ENCODE results near the gene TNFSF13.

Gene TNFSF13

DNA sequence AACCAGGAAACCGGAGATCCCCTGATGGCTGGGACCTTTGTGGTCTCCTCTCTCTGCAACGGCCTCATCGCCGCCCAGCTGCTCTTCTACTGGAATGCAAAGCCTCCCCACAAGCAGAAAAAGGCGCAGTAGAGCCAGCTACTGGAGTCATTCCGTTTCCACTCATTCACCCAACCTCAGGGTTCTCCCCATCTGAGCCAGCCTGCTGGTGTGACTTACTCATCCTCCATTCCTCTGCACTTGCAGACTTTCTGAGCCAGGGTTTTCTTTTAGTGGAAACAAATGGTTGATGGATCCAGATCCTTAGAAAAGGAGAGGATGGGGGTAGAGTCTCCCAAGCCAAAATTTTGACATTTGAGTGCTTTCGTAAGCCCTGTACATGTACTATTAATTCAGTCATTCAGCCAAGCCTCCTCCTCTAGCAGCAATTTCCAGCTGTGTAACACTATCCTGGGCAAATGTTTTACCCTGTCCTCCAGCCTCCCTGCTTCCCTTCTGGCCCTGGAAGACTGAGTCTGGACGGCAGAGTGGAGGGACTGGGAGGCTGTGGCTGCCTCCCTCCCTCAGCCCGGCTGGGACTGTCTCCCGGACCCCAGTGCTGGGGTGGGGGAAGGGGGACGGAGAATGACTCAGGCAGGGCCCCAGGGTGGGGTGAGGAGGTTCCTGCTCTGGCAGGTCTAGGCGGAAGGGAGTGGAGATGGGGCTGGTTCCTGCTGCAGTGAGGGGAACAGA, 29.0 kb downstream of the TNFSF13 start:
- no peak overlapping the region for H3K4me3 ChIP-seq (ENCODE audit: low read depth, low read length)
- no peak for DNase-seq (ENCODE audit: low read depth)
- TF ChIP-seq CTCF (IDR thresholded peaks at IDR 0.05; ENCODE audit: insufficient read depth, low read depth, low read length, missing control alignments): no peak

DNA sequence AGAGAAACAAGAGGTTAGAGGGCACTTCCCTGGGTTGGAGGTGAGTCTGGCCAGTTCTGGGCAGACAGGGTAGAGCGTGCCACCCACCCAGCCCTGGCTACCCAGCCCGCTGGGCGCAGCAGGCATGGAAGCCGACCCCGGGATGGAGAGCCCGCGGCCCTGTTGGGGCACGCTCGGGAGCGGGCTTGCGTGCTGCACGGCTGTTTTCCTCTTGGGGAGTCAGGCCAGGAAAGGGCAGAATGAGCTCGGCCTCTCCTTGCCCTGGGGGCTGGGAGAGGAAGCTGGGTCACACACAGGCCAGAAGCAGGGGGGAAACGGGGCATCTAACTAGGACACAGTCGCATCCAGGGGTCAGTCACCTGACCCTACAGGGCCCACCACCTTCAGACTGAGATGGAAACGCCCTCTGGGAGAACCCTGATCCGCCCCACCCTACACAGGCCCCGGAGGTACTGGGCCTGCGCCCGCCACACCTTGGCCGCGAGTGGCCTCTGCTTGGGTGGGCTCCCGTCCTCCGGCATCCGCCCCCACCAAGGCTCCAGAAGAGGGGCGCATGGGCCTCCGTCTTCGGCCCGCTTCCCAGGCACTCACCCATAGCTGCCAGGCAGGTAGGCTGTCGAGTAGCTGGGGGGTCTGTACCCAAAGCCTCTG, 30.1 kb downstream of the TNFSF13 start:
- no peak overlapping the region for H3K4me3 ChIP-seq (ENCODE audit: low read depth, low read length)
- DNase-seq (ENCODE audit: low read depth): no peak
- no peak for TF ChIP-seq CTCF (IDR thresholded peaks at IDR 0.05; ENCODE audit: insufficient read depth, low read depth, low read length, missing control alignments)

GRCh38 chr17:7589204-7589868, 30.8 kb downstream of the TNFSF13 start:
- DNase-seq (ENCODE audit: low read depth): peak; percentile 80
- TF ChIP-seq CTCF (IDR thresholded peaks at IDR 0.05; ENCODE audit: insufficient read depth, low read depth, low read length, missing control alignments): peak; percentile 80
- H3K4me3 ChIP-seq (ENCODE audit: low read depth, low read length): no peak overlapping the region

- DNase-seq (ENCODE audit: low read depth): no peak
- no peak for TF ChIP-seq CTCF (IDR thresholded peaks at IDR 0.05; ENCODE audit: insufficient read depth, low read depth, low read length, missing control alignments)
- H3K4me3 ChIP-seq (ENCODE audit: low read depth, low read length): no peak within 1 kb of the TSS
Observed at GRCh38 chr17:7589891-7590691, 31.5 kb downstream of the TNFSF13 start, which contains the start of gene SOX15. TSS of gene SOX15 (minus strand) at chr17:7590094. CDS start at chr17:7589676, 418 bp downstream.

DNA sequence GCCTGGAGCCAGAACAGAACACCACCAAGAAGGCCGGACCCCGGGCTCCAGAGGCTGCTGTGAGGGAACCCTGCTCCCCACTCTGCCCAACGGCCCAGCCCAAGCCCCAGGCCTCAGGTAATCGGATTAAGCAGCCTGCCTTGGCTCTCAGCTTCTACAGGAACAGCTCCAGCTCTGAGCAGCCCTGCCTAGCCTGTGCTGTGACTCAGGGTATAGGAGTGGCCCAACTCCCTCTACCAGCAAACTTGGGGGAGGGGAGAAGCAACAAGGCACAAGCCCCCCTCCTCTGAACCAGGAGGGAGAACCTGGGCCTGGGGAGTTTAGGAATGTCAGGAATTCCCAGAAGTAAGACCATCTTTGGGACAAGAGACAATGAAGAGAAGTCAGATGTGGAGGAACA, 32.2 kb downstream of the TNFSF13 start:
- DNase-seq (ENCODE audit: low read depth): no peak

More for the DNA sequence above, 32.2 kb downstream of the TNFSF13 start:
- no peak for TF ChIP-seq CTCF (IDR thresholded peaks at IDR 0.05; ENCODE audit: insufficient read depth, low read depth, low read length, missing control alignments)
- no peak overlapping the region for H3K4me3 ChIP-seq (ENCODE audit: low read depth, low read length)

All from GM12865 (cell line).